ENCODE measurements around the gene SAPCD2.
"Not testable (repeated sequence)": the region's sequence is repeated elsewhere in the genome, so short reads cannot be mapped to it uniquely, and the experiment has no call there.

The SAPCD2 gene

GRCh38 chr9:137064027-137064879 lies 6.1 kb downstream of the SAPCD2 start:
- peak; percentile 32 for DNase-seq

- DNase-seq, result no peak
Observed at GRCh38 chr9:137063311-137064026, 6.9 kb downstream of the SAPCD2 start.

- not testable (repeated sequence) for DNase-seq
Observed at GRCh38 chr9:137062798-137063197, 7.6 kb downstream of the SAPCD2 start.

GRCh38 chr9:137062384-137062783 lies 8.0 kb downstream of the SAPCD2 start:
- DNase-seq, result no peak

GRCh38 chr9:137058521-137059234 lies 11.7 kb downstream of the SAPCD2 start:
- DNase-seq, result no peak

- DNase-seq, result no peak
Observed at GRCh38 chr9:137057545-137057944, 12.8 kb downstream of the SAPCD2 start.

GRCh38 chr9:137056739-137057415 lies 13.5 kb downstream of the SAPCD2 start:
- no peak for DNase-seq

GRCh38 chr9:137055385-137056364 lies 14.7 kb downstream of the SAPCD2 start:
- DNase-seq, result no peak

GRCh38 chr9:137054932-137055384 lies 15.4 kb downstream of the SAPCD2 start:
- no peak for DNase-seq

- DNase-seq, result no peak
Observed at GRCh38 chr9:137053944-137054931, 16.1 kb downstream of the SAPCD2 start, which contains the start of gene ENTPD2. Gene ENTPD2, minus strand, starts transcription at chr9:137054061. Its CDS starts 64 bp downstream, at chr9:137053997.

GRCh38 chr9:137052998-137053943 lies 17.1 kb downstream of the SAPCD2 start:
- DNase-seq, result no peak

- DNase-seq, result no peak
Observed at GRCh38 chr9:137052293-137052692, 18.1 kb downstream of the SAPCD2 start.

GRCh38 chr9:137051145-137051724 lies 19.1 kb downstream of the SAPCD2 start:
- no peak for DNase-seq

- no peak for DNase-seq
Observed at GRCh38 chr9:137050570-137050969, 19.8 kb downstream of the SAPCD2 start.

- DNase-seq, result peak; percentile 22
Observed at GRCh38 chr9:137049544-137050449, 20.6 kb downstream of the SAPCD2 start.

GRCh38 chr9:137048655-137049543 lies 21.5 kb downstream of the SAPCD2 start:
- DNase-seq, result no peak
